ENCODE measurements around the gene MCRIP2.
A peak's percentile ranks its signal among the peaks of the same experiment; 100 is the strongest.

Gene MCRIP2

DNA sequence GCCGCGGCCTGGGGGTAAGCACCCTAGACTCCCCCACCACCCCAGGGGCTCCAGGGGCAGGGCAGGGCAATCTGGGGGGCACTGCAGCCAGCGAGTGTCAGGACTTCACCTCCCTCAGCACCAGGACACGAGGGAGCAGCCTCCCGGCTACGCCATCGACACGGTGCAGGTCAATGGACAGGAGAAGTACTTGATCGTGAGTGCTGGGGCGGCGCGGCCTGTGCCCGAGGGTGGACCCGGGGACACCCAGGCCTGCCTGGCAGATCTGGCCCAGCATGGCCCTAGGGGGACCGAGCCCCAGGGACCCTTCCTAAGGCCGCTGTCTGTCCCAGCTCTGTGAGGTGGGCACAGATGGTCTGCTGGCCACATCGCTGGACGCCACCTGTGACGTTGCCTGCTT, 30.7 kb downstream of the MCRIP2 start:
- no peak for DNase-seq

DNA sequence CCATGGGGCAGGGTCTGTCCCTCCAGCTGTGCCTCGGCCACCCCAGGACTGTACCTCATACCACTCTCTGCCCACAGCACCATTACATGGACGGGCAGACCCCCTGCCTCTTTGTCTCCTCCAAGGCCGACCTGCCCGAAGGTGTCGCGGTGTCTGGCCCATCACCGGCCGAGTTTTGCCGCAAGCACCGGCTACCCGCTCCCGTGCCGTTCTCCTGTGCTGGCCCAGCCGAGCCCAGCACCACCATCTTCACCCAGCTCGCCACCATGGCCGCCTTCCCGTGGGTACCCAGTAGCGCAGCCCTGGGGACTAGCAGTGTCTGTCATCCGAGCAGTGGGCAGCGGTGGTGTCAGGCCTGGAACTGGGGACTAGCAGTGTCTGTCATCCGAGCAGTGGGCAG, 31.2 kb downstream of the MCRIP2 start:
- no peak for DNase-seq

DNA sequence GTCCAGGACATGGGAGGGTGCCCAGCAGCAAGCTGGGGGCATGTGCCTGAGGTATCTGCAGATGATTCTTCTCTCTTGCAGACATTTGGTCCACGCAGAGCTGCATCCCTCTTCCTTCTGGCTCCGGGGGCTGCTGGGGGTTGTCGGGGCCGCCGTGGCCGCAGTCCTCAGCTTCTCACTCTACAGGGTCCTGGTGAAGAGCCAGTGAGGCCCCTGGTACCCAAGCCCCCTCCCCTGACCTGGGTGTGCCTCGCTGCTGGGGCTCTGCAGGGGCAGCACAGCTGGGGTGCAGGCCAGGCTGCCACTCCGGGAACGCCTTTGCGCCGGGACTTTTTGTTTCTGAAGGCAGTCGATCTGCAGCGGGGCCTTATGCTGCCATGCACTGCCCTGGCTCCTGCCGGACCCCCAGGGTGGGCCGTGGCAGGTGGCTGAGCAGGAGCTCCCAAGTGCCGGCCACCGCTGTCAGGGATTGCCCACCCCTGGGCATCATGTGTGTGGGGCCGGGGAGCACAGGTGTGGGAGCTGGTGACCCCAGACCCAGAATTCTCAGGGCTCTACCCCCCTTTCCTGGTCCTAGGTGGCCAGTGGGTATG, 31.9 kb downstream of the MCRIP2 start:
- DNase-seq = no peak

DNA sequence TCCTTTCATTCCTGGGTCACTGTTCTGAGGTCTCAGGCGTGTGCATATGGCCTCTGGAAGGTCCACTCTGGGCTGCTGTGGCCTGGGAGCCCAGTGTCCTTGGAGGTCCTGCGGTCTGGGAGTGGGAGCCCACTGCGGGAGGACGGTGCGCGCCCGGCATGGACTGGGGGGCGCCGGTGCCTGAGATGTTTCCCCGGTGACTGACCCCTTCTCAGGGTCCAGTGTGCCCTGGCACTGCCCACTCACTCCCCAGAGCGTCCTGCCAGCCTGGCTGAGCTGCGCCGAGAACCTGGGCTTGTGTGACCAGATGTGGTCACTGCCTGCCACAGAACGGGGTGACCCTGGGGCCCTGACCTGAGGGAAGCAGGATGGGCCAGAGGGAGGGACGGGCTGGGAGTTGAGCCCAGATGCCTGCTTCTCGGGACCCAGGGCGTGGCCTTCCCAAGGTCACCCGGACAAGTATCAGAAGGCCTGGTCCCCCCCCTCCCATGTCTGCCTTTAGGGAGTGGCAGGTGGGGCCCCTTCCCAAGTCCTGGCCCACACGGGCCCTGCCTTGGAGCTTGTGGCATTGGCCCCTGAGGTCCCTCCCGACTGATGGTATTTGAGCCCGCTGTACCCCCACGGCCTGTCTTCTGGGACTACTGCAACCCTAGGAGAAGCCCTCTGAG, 32.7 kb downstream of the MCRIP2 start:
- DNase-seq = no peak

DNA sequence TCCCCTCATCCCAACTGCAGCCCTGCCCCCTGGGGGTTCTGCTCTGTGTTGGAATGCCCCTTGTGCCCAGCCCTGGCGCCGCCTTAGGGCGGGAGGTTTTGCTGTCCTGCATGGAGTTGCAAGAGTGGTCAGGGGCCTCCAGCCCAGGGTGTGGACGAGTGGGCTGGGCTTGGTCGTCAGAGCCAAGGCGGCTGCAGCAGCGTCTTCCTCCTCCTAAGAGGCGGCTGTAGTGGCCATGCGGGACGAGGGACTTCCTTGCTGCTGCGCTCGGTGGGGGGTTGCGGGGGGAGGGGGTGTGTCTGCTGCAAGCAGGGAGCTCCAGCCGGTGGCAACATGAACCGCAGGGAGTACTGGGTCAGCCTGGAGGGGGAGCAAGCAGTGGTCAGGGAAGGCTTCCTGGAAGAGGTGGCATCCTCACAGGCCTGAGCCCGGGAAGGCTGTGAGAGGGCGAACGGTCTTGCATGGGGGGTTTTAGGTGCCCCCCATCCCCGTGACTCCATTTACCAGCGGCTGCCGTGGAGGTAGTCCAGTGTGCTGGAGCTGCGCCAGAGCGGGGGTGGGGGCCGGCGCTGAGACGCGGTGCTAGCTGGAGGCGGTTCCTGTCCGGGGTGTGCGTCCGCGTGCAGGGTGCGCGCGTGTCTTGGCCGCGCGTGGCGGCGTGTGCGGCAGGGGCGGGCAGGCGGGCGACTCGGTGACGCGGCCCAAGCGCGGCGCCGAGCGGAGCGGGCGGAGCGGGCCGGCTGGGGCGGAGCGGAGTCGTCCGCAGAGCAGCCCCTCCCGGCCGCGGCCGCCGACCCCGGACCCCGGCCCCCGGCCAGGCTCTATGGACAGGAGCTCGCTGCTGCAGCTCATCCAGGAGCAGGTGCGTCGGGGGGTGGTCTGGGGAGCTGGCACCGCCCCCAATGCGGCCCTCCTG, 33.6 kb downstream of the MCRIP2 start, which contains the start of gene RHBDL1:
Gene RHBDL1, plus strand, starts transcription at position 704 of the 916 bp plus-strand sequence. Its CDS starts 120 bp downstream, at position 824.
- DNase-seq = no peak

DNA sequence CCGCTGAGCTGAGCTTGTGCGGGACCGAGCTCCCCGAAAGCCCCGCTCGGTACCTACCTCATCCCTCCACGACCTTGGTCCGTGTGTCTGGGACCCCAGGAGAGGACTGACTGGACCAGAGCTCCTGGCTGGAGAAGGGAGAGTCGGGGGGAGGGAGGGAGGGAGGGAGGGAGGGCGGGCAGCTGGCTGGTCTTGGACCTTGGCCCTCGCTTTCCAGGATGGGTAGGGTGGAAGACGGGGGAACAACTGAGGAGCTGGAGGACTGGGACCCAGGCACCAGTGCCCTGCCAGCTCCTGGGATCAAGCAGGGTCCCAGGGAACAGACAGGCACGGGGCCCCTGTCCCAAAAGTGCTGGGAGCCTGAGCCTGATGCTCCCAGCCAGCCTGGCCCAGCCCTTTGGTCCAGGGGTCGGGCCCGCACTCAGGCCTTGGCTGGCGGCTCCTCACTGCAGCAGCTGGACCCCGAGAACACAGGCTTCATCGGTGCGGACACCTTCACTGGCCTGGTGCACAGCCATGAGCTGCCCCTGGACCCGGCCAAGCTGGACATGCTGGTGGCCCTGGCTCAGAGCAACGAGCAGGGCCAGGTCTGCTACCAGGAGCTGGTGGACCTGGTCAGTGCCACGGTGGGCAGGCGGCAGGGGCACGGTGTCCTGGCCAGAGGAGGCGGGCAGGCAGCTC, 34.4 kb downstream of the MCRIP2 start:
- no peak for DNase-seq

DNA sequence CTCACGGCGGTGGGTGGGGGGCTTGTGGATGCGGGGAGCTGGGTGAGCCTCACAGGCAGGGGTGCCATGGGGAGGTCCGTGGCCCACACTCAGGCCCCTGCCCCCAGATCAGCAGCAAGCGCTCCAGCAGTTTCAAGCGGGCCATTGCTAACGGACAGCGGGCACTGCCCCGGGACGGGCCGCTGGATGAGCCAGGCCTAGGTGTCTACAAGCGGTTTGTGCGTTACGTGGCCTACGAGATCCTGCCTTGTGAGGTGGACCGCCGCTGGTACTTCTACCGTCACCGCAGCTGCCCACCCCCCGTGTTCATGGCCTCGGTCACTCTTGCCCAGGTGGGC, 34.9 kb downstream of the MCRIP2 start:
- DNase-seq = no peak

DNA sequence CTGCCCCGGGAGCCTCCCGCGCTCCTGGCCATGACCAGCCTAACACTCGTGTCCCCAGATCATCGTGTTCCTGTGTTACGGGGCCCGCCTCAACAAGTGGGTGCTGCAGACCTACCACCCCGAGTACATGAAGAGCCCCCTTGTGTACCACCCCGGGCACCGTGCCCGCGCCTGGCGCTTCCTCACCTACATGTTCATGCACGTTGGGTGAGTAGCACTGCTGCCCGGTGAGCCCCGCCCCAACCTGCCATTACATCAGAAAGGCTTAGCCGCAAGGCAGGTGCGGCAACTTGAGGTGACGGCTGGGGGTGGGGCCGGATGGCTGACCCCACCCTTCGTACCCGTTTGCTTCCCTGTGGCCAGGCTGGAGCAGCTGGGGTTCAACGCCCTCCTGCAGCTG, 35.3 kb downstream of the MCRIP2 start:
- DNase-seq = no peak

DNA sequence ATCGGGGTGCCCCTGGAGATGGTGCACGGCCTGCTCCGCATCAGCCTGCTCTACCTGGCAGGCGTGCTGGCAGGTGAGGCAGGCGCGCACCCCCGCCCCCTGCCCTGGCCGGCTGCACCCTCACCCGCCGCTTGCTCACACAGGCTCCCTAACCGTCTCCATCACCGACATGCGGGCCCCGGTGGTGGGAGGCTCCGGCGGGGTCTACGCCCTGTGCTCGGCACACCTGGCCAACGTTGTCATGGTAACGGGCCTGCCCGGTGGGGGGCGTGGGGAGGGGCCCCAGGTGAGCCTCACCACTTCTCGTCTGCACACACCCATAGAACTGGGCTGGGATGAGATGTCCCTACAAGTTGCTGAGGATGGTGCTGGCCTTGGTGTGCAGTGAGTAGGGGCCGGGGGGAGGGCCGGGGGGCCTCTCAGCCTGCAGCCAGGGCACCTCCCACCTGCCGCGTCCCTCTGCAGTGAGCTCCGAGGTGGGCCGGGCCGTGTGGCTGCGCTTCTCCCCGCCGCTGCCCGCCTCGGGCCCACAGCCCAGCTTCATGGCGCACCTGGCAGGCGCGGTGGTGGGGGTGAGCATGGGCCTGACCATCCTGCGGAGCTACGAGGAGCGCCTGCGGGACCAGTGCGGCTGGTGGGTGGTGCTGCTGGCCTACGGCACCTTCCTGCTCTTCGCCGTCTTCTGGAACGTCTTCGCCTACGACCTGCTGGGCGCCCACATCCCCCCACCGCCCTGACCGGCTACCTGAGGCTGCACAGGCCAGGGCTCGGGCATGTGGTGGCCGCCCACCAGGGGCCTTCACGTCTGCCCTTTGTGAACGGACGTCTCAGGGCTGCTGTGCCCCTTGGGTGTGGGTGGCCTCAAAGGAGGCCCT, 35.9 kb downstream of the MCRIP2 start:
- DNase-seq = no peak

DNA sequence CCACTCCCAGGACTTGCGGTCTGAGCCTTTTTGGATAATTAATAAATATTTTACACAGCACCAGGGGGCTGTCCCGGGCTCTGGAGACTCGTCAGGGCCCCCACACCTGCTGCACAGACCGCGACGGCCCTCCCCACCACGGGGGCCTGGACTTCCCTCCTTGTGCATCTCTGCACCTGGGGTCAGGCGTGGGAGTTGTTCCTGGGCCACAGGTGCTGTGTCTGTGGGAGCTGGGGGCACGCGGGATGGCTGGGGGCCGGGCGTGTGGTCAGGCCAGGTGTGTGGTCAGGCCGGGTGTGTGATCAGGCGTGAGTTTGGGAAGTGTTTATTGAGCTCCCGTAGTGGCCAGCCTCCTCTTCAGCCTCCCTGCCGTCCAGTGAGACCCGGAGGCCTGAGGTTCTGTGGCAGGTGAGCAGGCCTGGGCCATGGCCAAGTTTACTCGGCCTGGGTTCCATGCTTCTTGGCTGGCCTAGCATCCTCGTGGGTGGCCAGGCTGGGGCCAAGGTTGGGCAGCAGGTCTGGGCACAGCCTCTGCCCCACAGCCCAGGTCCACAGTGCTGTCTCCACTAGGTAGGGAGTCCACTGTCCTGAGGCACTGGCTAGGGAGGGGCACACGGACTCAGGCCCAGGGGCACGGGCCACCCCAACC, 36.7 kb downstream of the MCRIP2 start:
- no peak for DNase-seq

DNA sequence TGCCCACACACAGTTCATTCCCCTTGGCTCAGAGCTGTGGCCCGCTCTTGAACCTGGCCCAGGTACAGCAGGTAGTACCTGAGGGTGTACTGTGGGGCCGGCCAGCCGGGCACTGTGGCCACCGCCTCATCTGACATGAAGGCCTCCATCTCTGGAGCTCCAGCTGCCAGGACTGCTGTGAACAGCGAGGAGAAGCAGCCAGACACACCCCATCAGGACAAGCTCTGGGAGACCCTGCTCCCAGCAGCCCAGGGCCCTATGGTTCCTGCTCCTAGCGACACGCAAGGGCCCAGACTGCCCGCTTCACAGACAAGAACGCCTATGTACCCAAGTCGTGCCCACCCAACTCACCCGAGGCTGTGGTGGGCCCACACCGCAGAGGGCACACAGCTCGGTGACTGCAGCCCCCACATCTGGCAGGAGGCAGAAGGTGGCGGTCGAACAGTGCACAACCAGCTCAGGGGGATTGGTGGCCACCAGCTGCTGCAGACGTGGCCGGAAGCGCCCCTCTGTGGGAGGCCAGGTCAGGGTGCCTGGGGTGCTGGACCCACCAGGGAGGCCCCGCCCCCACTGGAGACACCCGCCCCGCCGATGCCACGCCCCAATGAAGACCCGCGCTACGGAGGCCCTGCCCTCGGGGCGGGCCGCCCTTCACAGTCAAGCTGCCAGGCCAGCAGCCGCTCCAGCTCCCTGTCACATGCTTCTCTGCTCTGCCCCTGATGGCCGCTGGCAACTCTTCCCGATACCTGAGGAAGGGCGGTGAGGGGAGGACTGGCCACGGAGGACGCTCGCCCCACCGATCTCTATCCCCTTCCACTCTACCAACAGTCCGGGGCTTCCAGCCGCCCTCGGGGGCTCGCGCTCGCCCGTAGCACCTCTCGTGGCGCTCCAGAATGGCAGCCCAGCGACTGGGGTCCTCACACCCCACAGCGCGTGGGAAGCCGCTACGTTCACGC, 37.5 kb downstream of the MCRIP2 start:
- peak; percentile 55 for DNase-seq

DNA sequence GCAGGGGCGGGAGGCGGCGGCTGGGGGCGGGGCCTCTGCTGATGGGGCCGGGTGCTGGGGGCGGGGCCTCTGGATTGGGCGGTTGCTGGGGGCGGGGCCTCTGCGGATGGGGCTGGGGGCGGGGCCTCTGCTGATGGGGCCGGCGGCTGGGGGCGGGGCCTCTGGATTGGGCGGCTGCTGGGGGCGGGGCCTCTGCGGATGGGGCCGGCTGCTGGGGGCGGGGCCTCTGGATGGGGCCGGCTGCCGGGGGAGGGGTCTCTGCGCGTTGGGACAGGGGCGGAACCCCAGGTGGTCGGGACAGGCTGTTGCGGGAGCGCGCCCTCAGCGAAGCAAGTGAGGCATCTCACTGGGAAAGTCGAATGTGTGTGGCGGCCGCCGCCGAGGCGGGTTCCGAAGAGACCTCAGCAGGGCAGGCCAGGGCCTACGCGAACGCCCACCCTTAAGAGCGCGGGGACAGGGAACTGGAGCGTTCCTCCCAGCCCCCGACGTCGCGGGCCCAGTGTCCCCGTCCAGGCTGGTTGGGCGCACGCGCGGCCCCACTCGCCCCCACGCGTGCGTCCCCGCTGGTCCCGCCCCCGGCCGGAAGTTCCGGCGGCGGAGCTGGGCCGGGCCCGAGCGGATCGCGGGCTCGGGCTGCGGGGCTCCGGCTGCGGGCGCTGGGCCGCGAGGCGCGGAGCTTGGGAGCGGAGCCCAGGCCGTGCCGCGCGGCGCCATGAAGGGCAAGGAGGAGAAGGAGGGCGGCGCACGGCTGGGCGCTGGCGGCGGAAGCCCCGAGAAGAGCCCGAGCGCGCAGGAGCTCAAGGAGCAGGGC, 38.4 kb downstream of the MCRIP2 start, which contains the start of gene STUB1:
Gene STUB1, plus strand, starts transcription at position 597 of the 811 bp plus-strand sequence. Its CDS starts 116 bp downstream, at position 713.
- peak; percentile 89 for DNase-seq

DNA sequence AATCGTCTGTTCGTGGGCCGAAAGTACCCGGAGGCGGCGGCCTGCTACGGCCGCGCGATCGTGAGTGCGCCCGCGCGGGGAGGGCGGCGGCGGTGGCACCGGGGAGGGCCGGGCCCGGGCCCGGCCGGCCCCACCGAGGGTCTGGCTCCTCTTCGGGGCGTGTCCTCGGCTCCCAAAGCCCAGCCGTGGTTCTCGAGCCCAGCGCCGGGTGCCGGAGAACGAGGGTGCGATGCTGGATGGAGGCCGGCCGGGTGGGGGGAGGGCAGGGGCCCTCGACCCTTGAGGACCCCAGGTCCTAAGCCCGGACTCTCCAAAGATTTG, 39.0 kb downstream of the MCRIP2 start:
- DNase-seq = no peak

DNA sequence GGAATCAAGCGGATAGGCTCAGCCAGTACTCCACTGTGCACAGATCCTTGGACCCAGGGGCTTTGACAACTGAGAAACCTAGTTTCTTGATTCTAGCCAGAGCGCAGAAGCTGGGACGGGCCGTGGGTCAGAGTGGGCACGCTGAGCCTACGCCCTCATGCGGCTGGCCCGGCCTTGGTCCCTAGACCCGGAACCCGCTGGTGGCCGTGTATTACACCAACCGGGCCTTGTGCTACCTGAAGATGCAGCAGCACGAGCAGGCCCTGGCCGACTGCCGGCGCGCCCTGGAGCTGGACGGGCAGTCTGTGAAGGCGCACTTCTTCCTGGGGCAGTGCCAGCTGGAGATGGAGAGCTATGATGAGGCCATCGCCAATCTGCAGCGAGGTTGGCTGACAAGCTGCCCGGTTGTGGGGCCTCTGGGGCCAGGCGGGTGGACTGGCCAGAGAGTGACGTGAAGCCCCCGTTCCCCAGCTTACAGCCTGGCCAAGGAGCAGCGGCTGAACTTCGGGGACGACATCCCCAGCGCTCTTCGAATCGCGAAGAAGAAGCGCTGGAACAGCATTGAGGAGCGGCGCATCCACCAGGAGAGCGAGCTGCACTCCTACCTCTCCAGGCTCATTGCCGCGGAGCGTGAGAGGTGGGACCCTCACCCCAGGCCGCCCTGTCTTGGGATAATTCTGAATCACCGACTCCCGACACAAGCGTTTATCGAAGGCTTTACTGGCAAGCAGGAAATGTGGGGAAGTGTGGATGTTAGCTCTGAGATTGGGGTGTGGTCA, 39.5 kb downstream of the MCRIP2 start:
- DNase-seq = no peak

DNA sequence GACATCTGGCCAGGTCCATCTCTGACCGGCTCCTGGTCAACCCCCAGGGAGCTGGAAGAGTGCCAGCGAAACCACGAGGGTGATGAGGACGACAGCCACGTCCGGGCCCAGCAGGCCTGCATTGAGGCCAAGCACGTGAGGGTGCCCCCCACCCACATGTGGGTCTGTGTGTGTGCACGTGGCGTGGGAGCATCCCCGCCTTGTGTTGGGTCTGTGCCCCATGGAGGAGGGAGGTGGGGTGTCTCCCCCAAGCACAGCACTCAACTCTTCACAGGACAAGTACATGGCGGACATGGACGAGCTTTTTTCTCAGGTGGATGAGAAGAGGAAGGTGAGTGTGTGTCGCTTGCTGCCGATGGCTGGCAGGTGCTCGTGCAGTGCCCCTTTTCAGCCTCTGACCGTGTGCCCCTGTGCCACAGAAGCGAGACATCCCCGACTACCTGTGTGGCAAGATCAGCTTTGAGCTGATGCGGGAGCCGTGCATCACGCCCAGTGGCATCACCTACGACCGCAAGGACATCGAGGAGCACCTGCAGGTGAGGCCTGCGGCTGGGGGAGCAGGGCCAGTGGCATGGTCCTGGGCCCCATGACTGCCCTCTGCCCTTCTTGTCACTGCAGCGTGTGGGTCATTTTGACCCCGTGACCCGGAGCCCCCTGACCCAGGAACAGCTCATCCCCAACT, 40.3 kb downstream of the MCRIP2 start:
- DNase-seq = no peak

DNA sequence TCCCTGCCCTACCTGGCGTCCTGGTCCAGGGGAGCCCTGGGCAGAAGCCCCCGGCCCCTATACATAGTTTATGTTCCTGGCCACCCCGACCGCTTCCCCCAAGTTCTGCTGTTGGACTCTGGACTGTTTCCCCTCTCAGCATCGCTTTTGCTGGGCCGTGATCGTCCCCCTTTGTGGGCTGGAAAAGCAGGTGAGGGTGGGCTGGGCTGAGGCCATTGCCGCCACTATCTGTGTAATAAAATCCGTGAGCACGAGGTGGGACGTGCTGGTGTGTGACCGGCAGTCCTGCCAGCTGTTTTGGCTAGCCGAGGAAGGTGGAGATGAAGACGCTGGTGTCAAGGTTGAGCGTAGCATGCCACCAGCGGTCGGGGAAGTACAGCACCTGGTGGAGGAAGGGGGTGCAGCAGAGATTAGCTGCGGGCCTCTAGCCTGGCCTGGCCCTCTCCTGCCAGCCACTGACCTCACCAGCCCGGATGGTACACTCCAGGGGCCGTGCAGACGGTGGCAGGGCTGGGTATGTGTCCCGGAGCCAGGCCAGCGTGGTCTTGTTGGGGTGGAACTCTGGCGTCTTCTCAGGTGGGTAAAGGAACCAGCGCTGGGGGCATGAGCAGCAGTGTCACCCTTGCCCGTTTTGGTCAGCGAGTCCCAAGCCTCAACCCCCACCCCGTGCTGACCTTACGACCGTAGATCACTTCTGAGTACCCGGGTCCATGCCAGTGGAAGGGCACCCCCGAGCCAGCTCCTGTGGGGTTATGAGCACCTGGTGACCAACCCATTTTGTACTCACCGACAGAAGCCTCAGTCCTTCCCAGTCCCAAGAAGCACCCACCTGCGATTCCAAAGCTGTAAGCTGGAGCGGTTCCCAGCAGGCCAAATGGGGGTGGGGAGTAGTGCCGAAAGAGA, 41.1 kb downstream of the MCRIP2 start:
- no peak for DNase-seq

Measured in stimulated activated CD4-positive, alpha-beta T cell treated with anti-CD3 and anti-CD28 coated beads, Interleukin-4, amount 100 ng/mL, for 24 hours (primary cell).